22Rv1 (cell line): Measurements from ENCODE around the gene RAMP3.
A peak's percentile ranks its signal among the peaks of the same experiment; 100 is the strongest.

Experiments
- ZFX ChIP-seq: fragments of 450-650 bp; IDR thresholded peaks from 2 replicates; pipeline ENCODE4 v1.6.1; 2017; ENCODE audit warnings: antibody characterized with exemption, borderline replicate concordance
- TF ChIP-seq, protein P1 (sequence below): fragments of 450-650 bp; IDR thresholded peaks from 2 replicates; pipeline ENCODE4 v1.5.1; 2017; ENCODE audit warnings: mild to moderate bottlenecking

DNA sequence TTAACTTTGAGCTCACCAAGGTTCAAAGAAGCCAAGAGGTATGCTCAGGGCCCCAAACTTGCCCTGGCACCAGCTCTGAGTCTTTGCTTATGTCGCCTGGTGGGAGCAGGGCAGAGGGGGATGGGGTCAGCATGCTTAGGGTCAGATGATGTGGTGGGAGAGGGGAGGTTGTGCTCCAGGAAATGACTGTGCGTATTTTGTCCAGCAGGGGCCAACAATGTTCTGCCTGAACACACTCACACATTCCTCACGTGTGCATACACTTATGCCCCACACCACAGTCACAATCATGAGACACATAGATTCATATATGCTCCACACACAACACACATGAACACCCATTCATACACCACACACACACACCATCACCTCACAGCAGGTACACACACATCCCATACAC is 4.4 kb upstream of the RAMP3 start:
- TF ChIP-seq, protein P1, sequence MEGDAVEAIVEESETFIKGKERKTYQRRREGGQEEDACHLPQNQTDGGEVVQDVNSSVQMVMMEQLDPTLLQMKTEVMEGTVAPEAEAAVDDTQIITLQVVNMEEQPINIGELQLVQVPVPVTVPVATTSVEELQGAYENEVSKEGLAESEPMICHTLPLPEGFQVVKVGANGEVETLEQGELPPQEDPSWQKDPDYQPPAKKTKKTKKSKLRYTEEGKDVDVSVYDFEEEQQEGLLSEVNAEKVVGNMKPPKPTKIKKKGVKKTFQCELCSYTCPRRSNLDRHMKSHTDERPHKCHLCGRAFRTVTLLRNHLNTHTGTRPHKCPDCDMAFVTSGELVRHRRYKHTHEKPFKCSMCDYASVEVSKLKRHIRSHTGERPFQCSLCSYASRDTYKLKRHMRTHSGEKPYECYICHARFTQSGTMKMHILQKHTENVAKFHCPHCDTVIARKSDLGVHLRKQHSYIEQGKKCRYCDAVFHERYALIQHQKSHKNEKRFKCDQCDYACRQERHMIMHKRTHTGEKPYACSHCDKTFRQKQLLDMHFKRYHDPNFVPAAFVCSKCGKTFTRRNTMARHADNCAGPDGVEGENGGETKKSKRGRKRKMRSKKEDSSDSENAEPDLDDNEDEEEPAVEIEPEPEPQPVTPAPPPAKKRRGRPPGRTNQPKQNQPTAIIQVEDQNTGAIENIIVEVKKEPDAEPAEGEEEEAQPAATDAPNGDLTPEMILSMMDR, result peak; percentile 6; the same call in 1 of the 2 replicates
- TF ChIP-seq ZFX, result no peak
